K562 (cell line): ENCODE data around the gene PDZK1IP1. TPM values are rescaled to one million over a fixed set of nuclear protein-coding genes. Genes with fewer than 3 reads are reported as not detected.

Experiments used
- ETS2 ChIP-seq: IDR thresholded peaks from 2 replicates; pipeline ENCODE4 v1.6.1; 2016; ENCODE audit warnings: borderline replicate concordance, missing genetic modification characterization, mild to moderate bottlenecking, moderate library complexity, missing compliant biosample characterization; ENCODE audit not compliant: poor library complexity, severe bottlenecking
- IRF2 ChIP-seq: sonication (generic); formaldehyde crosslinking; IDR thresholded peaks from 2 replicates; pipeline ENCODE4 v1.8.1; 2022; ENCODE audit warnings: mild to moderate bottlenecking, missing genetic modification reagents
- POLR2A ChIP-seq: fragments of 450-650 bp; conservative IDR thresholded peaks from 2 replicates; pipeline ENCODE4 v1.6.1; 2016
- SMARCA5 ChIP-seq: fragments of 450-650 bp; IDR thresholded peaks from 2 replicates; pipeline ENCODE4 v1.6.1; 2016
- ZC3H8 ChIP-seq: fragments of 450-650 bp; IDR thresholded peaks from 2 replicates; pipeline ENCODE4 v1.6.1; 2017
- ZNF316 ChIP-seq: fragments of 450-650 bp; IDR thresholded peaks from 2 replicates; pipeline ENCODE4 v1.6.1; 2016
- polyA plus RNA-seq, 8 experiments: library from polyadenylated mRNA; depleted of rRNA in 4 of 8; stranded (reverse) in 5 of 8; unstranded in 3 of 8; fragments of >200 nt; fragmentation: Nextera tagmentation in 2 of 8; fragmentation: Illumina TruSeq in 1 of 8; extraction: Ambion mirVana in 2 of 8; extraction: Trizol in 1 of 8; gene quantifications; 2 replicates each; pipeline versions ENCODE4 v1.2.1 to v1.2.3, GENCODE V29; 2011 to 2014; ENCODE audit warnings: inconsistent platforms in 1 of 8, missing spikeins in 1 of 8
- total RNA-seq, 7 experiments: library from RNA; depleted of rRNA in 6 of 7; stranded (reverse); fragments of >200 nt in 6 of 7; fragmentation: Illumina TruSeq in 2 of 7; extraction: Trizol in 2 of 7; gene quantifications; 2 replicates each; pipeline versions ENCODE4 v1.2.1 to v1.2.3, GENCODE V29; 2011 to 2021; ENCODE audit warnings: low replicate concordance in 1 of 7
- TF ChIP-seq, protein P1 (sequence below): sonication (generic); formaldehyde crosslinking; IDR thresholded peaks from 2 replicates; pipeline ENCODE4 v1.8.1; 2023; ENCODE audit warnings: missing genetic modification reagents, mild to moderate bottlenecking, borderline replicate concordance
- TF ChIP-seq, protein P2 (sequence below): IDR thresholded peaks from 2 replicates; pipeline ENCODE4 v1.6.1; 2014; ENCODE audit warnings: antibody characterized with exemption
- TF ChIP-seq, protein P3 (sequence below): fragments of 250-450 bp; sonication (Bioruptor Pico); IDR thresholded peaks from 2 replicates; pipeline ENCODE4 v1.5.0; 2021; ENCODE audit warnings: mild to moderate bottlenecking, moderate library complexity
- TF ChIP-seq, protein P4 (sequence below): fragments of 450-650 bp; IDR thresholded peaks from 2 replicates; pipeline ENCODE4 v1.6.1; 2016; ENCODE audit warnings: low read depth, mild to moderate bottlenecking, moderate library complexity

Gene PDZK1IP1
- total and polyA plus RNA-seq, 9 of the 15 experiments (the other 6 are each of a cell fraction or from before 2014, with no cell fraction given), result 0.17 to 0.68 (median 0.53) TPM; not detected in 2

DNA sequence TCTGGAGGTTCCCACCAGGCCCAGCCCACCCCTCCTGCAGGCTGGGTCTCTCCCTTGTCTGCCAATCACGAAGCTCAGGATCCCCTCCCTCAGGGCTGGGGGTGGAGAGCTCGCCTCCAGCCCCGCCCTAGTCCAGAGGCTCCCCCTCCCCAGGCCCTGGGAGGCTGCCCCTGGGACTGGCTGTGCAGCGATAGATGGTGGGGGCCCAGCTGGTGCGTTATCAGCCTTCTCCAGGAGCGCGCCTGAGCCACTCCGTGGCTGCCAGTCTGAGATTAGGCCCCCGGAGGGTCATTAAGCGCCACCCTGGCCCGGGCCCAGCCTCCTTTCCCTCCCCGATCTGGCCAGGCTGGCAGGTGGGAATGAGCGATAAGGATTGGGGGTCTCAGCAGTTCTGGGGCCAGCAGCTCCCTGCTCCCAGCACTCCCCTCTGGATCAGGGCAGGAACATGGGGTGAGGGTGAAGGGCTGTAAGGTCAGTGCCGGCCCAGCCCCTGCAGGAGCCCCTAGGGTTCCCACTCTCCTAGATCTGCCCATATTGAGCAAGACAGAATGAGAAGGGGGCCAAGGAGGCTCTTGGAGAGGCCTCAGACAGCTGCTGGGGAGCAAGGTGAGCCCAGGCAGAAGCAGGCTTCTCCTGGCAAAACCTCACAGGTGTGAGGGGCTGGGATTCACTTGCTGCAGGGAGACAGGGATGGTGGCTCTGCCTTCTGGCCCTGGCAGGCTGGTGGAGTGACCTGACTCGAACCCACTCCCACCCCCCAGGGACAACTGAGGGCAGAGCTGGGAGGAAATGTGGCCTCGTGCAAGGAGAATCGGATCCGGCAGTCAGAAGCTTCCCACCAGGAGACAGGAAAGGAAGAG, 8.5 kb downstream of the PDZK1IP1 start (continued):
- TF ChIP-seq, protein P1, sequence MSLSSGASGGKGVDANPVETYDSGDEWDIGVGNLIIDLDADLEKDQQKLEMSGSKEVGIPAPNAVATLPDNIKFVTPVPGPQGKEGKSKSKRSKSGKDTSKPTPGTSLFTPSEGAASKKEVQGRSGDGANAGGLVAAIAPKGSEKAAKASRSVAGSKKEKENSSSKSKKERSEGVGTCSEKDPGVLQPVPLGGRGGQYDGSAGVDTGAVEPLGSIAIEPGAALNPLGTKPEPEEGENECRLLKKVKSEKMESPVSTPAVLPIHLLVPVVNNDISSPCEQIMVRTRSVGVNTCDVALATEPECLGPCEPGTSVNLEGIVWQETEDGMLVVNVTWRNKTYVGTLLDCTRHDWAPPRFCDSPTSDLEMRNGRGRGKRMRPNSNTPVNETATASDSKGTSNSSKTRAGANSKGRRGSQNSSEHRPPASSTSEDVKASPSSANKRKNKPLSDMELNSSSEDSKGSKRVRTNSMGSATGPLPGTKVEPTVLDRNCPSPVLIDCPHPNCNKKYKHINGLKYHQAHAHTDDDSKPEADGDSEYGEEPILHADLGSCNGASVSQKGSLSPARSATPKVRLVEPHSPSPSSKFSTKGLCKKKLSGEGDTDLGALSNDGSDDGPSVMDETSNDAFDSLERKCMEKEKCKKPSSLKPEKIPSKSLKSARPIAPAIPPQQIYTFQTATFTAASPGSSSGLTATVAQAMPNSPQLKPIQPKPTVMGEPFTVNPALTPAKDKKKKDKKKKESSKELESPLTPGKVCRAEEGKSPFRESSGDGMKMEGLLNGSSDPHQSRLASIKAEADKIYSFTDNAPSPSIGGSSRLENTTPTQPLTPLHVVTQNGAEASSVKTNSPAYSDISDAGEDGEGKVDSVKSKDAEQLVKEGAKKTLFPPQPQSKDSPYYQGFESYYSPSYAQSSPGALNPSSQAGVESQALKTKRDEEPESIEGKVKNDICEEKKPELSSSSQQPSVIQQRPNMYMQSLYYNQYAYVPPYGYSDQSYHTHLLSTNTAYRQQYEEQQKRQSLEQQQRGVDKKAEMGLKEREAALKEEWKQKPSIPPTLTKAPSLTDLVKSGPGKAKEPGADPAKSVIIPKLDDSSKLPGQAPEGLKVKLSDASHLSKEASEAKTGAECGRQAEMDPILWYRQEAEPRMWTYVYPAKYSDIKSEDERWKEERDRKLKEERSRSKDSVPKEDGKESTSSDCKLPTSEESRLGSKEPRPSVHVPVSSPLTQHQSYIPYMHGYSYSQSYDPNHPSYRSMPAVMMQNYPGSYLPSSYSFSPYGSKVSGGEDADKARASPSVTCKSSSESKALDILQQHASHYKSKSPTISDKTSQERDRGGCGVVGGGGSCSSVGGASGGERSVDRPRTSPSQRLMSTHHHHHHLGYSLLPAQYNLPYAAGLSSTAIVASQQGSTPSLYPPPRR (CRISPR knock-in tag), result peak; percentile 99
- TF ChIP-seq, protein P2, sequence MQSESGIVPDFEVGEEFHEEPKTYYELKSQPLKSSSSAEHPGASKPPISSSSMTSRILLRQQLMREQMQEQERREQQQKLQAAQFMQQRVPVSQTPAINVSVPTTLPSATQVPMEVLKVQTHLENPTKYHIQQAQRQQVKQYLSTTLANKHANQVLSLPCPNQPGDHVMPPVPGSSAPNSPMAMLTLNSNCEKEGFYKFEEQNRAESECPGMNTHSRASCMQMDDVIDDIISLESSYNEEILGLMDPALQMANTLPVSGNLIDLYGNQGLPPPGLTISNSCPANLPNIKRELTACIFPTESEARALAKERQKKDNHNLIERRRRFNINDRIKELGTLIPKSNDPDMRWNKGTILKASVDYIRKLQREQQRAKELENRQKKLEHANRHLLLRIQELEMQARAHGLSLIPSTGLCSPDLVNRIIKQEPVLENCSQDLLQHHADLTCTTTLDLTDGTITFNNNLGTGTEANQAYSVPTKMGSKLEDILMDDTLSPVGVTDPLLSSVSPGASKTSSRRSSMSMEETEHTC, result peak; percentile 96
- peak; percentile 90; the same call in 1 of the 2 replicates for TF ChIP-seq ZC3H8
- TF ChIP-seq SMARCA5, result no peak; the same call in 1 of the 2 replicates
- no peak for TF ChIP-seq POLR2A
- peak; percentile 85 for TF ChIP-seq ZNF316
- no peak for TF ChIP-seq ETS2 (tag)
- TF ChIP-seq, protein P3, sequence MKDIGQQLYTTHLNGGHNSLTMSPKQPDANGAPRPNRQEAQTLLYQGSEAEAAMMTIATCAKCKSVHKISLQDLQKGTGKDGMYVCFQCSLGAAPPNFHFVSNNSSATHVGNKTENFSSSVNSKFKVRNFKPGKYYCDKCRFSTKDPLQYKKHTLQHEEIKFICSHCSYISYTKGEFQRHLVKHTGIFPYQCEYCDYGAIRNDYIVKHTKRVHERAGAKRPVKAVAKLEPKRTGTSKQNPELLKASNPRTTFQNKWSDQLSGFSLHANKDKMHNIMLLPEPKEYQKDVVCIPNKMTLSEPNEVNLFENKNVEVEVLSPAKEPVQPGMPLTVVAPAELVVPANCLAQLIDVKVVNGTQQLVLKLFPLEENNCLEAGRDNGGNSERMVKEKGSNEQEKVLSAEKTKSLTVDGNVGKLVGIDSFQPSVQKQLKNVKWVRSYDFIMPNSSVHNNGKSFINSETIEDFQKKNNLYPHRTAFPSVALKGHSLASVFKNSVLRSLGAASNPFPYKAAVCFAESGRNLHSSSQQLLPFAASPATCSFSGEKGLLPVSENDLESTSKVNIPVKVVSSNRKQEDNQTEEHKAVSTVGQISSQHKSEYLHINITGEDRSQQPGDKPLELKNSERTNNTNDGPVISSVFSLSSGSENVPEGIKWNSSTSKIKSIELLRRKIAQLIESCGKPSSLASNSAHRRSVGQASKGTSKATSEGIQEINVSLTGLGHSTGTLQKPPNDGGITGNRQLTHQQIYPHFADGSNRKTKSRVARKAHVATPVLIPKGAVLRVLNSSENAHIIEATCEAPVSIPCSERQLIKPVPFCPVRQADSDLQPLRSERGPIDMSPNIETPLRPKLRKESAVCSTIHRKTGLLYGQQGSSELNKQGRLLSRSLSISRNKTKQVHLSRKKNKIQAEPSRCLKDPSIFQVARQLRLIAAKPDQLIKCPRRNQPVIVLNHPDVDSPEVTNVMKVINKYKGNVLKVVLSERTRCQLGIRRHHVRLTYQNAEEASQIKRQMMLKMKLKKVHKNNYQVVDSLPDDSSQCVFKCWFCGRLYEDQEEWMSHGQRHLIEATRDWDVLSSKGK (CRISPR knock-in tag), result no peak
- TF ChIP-seq, protein P4, sequence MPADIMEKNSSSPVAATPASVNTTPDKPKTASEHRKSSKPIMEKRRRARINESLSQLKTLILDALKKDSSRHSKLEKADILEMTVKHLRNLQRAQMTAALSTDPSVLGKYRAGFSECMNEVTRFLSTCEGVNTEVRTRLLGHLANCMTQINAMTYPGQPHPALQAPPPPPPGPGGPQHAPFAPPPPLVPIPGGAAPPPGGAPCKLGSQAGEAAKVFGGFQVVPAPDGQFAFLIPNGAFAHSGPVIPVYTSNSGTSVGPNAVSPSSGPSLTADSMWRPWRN, result peak; percentile 99
- TF ChIP-seq IRF2, result no peak; the same call in 1 of the 2 replicates
